Endodermal cell (in vitro differentiated cells): Measurements from ENCODE around the gene SWT1. TPM values are rescaled to one million over a fixed set of nuclear protein-coding genes. Genes with fewer than 3 reads are reported as not detected.

ENCODE experiments used
- DNase-seq: peaks from one replicate; pipeline ENCODE4 v3.0.0-alpha.2; 2017
- H3K27ac ChIP-seq: 2 replicates; pipeline ENCODE4 v1.5.1; 2013; ENCODE audit warnings: mild to moderate bottlenecking, low read depth, low read length, moderate library complexity
- H3K27me3 ChIP-seq: 2 replicates; pipeline ENCODE4 v1.6.1; 2013; ENCODE audit warnings: mild to moderate bottlenecking, low read length, moderate library complexity; ENCODE audit not compliant: insufficient read depth, control insufficient read depth, poor library complexity, severe bottlenecking
- H3K36me3 ChIP-seq: 2 replicates; pipeline ENCODE4 v1.7.0; 2013; ENCODE audit warnings: mild to moderate bottlenecking, low read length, moderate library complexity; ENCODE audit not compliant: control insufficient read depth, insufficient read depth
- H3K4me1 ChIP-seq: one replicate; pipeline ENCODE4 v1.7.0; 2013; ENCODE audit warnings: low read length; ENCODE audit not compliant: control insufficient read depth, insufficient read depth
- H3K4me3 ChIP-seq: 2 replicates; pipeline ENCODE4 v1.5.1; 2013; ENCODE audit warnings: mild to moderate bottlenecking, low read length, moderate library complexity
- H3K9ac ChIP-seq: 2 replicates; pipeline ENCODE4 v1.6.1; 2013; ENCODE audit warnings: mild to moderate bottlenecking, low read length, moderate library complexity; ENCODE audit not compliant: poor library complexity, severe bottlenecking; ENCODE audit errors: extremely low read depth
- H3K9me3 ChIP-seq: 2 replicates; pipeline ENCODE4 v1.6.1; 2013; ENCODE audit warnings: mild to moderate bottlenecking, low read length, moderate library complexity; ENCODE audit not compliant: control insufficient read depth
- H3K27ac Mint-ChIP-seq: 2 replicates; pipeline ENCODE4 v1.8.0; 2020; ENCODE audit warnings: mixed read lengths
- H3K27me3 Mint-ChIP-seq: 2 replicates; pipeline ENCODE4 v1.8.0; 2021; ENCODE audit warnings: mild to moderate bottlenecking, mixed read lengths; ENCODE audit not compliant: insufficient read depth
- H3K36me3 Mint-ChIP-seq: 2 replicates; pipeline ENCODE4 v1.8.0; 2020; ENCODE audit warnings: low read depth, mixed read lengths
- H3K4me1 Mint-ChIP-seq: 2 replicates; pipeline ENCODE4 v1.8.0; 2020; ENCODE audit warnings: mixed read lengths
- H3K4me3 Mint-ChIP-seq: 2 replicates; pipeline ENCODE4 v1.8.0; 2020; ENCODE audit warnings: mild to moderate bottlenecking, moderate library complexity, mixed read lengths
- H3K9me3 Mint-ChIP-seq: 2 replicates; pipeline ENCODE4 v1.8.0; 2020; ENCODE audit warnings: mild to moderate bottlenecking, mixed read lengths
- CTCF ChIP-seq: fragments of 200-600 bp; sonication (generic); conservative IDR thresholded peaks from 2 replicates; pipeline ENCODE4 v1.5.0; 2021; ENCODE audit warnings: antibody characterized with exemption, mild to moderate bottlenecking
- WGBS, 2 experiments: methylation state at CpG; one replicate each; pipeline versions ENCODE4 v1.1.5 to v1.1.7; 2013; ENCODE audit warnings: missing lambda C conversion rate in 2 of 2, mixed read lengths in 1 of 2; ENCODE audit not compliant: insufficient coverage in 1 of 2, insufficient read length in 1 of 2; 5-methylcytosine and 5-hydroxymethylcytosine counted together
- total RNA-seq, 2 donors: library from RNA; stranded (reverse); fragmentation: NEBNext Ultra II Directional in 1 of 2; extraction: Animal tissue kit (Norgen Biotek cat#: 25700) in 1 of 2; gene quantifications; 2 replicates in 1 of 2; 3 replicates in 1 of 2; pipeline ENCODE4 v1.2.1, GENCODE V29; 2021

The SWT1 gene
- total RNA-seq, 2 donors from 2014 or later = 9.7 to 13.4 TPM

- Histone ChIP-seq H3K27me3 (no peaks in the 10 kb centered on the region), H3K9me3 (no peaks in the 10 kb centered on the region), H3K4me3 (peak overlapping the region; percentile 97), H3K36me3 (peaks cover 50% of the 10 kb centered on the region), H3K27ac (no peak overlapping the region), H3K9ac (no peak overlapping the region), H3K4me1 (peaks cover 9% of the 10 kb centered on the region)
- H3K4me1 Mint-ChIP-seq = peaks cover 34% of the 10 kb centered on the region
- no peaks in the 10 kb centered on the region for H3K9me3 Mint-ChIP-seq
- no peak for DNase-seq
- no peak for TF ChIP-seq CTCF
- H3K36me3 Mint-ChIP-seq = peaks cover 22% of the 10 kb centered on the region
- H3K4me3 Mint-ChIP-seq = peak overlapping the region; percentile 96
- H3K27me3 Mint-ChIP-seq = no peaks in the 10 kb centered on the region
- 83 to 88% methylated on average over 2 to 4 of the region's 4 CpGs for WGBS, 2 experiments
- no peak overlapping the region for H3K27ac Mint-ChIP-seq
These were observed 155.6 kb downstream of the SWT1 start for GRCh38 chr1:185312361-185313138.

GRCh38 chr1:185314411-185314810, 157.4 kb downstream of the SWT1 start:
- no peak for TF ChIP-seq CTCF
- peaks cover 9% of the 10 kb centered on the region for H3K4me1 ChIP-seq
- Mint-ChIP-seq H3K4me1 (peaks cover 42% of the 10 kb centered on the region), H3K4me3 (peak overlapping the region; percentile 96), H3K9me3 (no peaks in the 10 kb centered on the region), H3K36me3 (peaks cover 10% of the 10 kb centered on the region), H3K27me3 (peaks cover 1% of the 10 kb centered on the region), H3K27ac (peak overlapping the region; percentile 48)
- peaks cover 31% of the 10 kb centered on the region for H3K36me3 ChIP-seq
- H3K27ac ChIP-seq = no peak overlapping the region
- H3K9ac ChIP-seq = peak overlapping the region; percentile 89
- no peaks in the 10 kb centered on the region for H3K9me3 ChIP-seq
- whole genome bisulfite sequencing, 2 experiments = 0 to 4% methylated on average over 1 of the region's 1 CpG
- H3K4me3 ChIP-seq = peak overlapping the region; percentile 97
- H3K27me3 ChIP-seq = no peaks in the 10 kb centered on the region
- no peak for DNase-seq

GRCh38 chr1:185315445-185316071, 158.6 kb downstream of the SWT1 start:
- Mint-ChIP-seq H3K27ac (peak overlapping the region; percentile 98), H3K9me3 (peaks cover under 1% of the 10 kb centered on the region), H3K27me3 (peaks cover 1% of the 10 kb centered on the region), H3K36me3 (peaks cover 14% of the 10 kb centered on the region), H3K4me1 (peaks cover 42% of the 10 kb centered on the region), H3K4me3 (peak overlapping the region; percentile 96)
- Histone ChIP-seq H3K27ac (no peak overlapping the region), H3K36me3 (peaks cover 20% of the 10 kb centered on the region), H3K27me3 (no peaks in the 10 kb centered on the region), H3K4me1 (peaks cover 9% of the 10 kb centered on the region), H3K9me3 (peaks cover 7% of the 10 kb centered on the region), H3K9ac (peak overlapping the region; percentile 89), H3K4me3 (peak overlapping the region; percentile 97)
- TF ChIP-seq CTCF = no peak
- no peak for DNase-seq
- 3% methylated on average over 8 of the region's 8 CpGs for WGBS, 2 experiments
